ENCODE measurements around the gene DBF4B.

DNA sequence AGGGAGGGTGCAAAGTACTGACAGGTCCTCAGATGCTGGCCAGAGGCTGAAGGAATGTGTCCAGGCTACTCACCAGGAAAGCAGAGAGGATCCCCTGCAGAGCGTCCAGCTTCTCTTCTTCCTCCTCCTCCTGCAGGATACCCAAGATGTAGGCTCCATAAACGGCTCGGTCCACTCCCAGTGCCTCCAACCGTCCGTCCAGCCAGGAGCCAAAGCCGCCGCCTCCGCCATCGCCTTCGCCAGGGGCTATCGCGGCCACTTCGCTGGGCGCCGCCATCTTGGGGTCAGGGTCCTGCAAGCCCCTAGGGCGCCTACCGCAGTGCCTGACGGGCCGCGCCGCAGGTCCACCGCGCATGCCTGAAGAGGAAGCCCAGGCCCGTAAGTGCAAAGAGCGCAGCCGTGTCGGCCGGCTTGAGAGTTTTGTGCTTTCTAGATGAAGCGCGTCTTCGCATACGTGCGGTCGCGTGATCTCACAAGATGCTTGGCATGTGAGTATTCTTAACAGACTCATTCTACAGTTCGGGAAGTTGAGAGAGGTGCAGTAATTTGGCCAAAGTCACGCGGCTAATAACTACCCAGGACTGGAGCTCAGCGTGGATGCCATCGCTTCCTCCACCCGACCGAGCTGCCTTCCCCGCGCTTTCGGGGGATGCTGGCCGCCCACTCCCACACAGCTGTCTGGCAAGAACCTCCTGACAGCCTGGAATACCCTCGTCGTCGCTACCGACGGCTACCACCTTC, 18.8 kb upstream of the DBF4B start, which contains the start of gene CCDC43:
- TF ChIP-seq, protein P1, sequence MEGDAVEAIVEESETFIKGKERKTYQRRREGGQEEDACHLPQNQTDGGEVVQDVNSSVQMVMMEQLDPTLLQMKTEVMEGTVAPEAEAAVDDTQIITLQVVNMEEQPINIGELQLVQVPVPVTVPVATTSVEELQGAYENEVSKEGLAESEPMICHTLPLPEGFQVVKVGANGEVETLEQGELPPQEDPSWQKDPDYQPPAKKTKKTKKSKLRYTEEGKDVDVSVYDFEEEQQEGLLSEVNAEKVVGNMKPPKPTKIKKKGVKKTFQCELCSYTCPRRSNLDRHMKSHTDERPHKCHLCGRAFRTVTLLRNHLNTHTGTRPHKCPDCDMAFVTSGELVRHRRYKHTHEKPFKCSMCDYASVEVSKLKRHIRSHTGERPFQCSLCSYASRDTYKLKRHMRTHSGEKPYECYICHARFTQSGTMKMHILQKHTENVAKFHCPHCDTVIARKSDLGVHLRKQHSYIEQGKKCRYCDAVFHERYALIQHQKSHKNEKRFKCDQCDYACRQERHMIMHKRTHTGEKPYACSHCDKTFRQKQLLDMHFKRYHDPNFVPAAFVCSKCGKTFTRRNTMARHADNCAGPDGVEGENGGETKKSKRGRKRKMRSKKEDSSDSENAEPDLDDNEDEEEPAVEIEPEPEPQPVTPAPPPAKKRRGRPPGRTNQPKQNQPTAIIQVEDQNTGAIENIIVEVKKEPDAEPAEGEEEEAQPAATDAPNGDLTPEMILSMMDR (conservative IDR thresholded peaks at IDR 0.05 in 1 of 2, IDR thresholded peaks at IDR 0.05 in 1 of 2; ENCODE audit: low read depth in 1 of 2, low read length in 2 of 2), result no peak
- no peak for TF ChIP-seq EZH2 (IDR thresholded peaks at IDR 0.05; ENCODE audit: low read length, missing control alignments)

Measured in fibroblast of lung (primary cell).